Subcutaneous adipose tissue (tissue), 4 donors: ENCODE results near the gene CETP. TPM values are rescaled to one million over a fixed set of nuclear protein-coding genes. Genes with fewer than 3 reads are reported as not detected.

Experiments
- CTCF ChIP-seq: fragments of 450-650 bp; IDR thresholded peaks from one replicate; pipeline ENCODE4 v1.5.1; 2016; ENCODE audit warnings: low read depth, mild to moderate bottlenecking, control low read depth, antibody characterized with exemption, moderate library complexity
- total RNA-seq, 4 donors: library from RNA; depleted of rRNA; stranded (reverse); fragments of >200 nt; gene quantifications; one replicate each; pipeline ENCODE4 v1.1.0, GENCODE V29; 2016

Gene CETP
- total RNA-seq, 4 donors from 2014 or later: 2.4 to 14.9 TPM; not detected in 2

DNA sequence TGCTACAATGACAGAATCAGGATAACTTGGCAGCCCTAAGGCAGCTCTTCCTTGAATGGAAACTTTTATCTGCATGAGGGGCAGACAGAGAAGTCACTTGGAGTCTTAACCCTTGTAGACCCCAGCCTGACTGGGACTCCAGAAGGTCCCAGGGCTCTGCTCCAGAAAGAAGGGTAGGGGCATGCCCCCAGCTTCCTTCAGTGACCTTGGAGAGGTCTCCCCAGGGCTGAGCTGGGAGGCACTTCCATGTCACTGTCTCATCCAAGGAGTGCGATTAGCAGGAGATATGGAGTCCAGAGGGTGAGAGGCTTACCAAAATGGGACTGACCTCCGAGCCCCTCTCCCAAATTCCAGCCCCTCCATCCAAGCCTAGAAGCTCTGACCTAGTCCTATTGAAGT, 24.2 kb downstream of the CETP start:
- TF ChIP-seq CTCF: no peak

GRCh38 chr16:56986361-56986760, 24.6 kb downstream of the CETP start:
- TF ChIP-seq CTCF: no peak

GRCh38 chr16:56987692-56988091, 25.9 kb downstream of the CETP start:
- no peak for TF ChIP-seq CTCF

GRCh38 chr16:56988161-56988947, 26.6 kb downstream of the CETP start:
- no peak for TF ChIP-seq CTCF

DNA sequence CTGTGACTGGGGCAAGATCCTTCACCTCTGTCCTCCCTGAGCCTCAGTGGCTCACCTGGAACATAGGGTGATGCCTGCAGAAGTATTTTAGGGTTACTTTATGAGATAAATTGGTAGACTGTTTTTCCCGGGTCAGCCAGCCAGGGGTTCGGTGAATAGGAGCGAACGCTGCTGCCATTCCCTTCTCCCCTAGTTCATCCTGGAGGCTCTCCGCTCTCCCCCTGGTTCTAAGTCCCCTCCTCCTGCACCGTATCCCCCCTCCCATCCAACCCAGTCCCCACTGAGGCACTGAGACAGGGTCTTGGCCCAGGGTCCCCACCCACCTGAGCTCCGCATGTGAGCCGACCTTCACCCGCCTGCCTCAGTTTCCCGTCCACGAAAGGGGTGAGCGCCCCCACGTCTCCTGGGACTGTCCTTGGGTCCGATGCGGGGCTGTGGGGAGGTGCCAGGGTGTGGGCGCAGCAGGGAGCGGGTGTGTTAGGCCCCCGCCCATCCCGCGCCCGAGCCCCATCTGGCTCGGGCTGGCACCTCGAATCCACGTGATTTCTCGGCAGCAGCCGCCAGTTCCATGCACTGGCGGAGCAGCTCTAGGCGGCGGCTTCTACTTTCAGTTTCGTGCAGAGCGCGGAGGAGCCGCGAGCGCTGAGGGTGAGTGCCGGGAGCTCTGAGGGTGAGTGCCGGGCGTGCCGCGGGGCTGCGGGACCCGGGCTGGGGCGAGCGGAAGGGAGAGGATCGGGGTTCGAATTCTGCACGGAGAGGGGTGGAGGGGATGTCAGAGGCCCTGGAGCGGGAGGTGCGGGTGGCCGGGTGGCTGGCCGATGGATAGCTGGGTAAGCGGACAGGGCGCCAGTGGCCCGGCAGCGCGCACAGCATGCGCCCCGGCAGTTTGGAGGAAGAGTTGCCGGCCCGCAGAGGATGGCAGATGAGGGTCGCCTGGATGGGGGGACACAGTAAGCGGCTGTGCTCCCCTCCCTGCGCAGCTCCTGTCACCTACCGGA, 27.5 kb downstream of the CETP start, which contains the start of gene NLRC5:
TSS of gene NLRC5 (plus strand) at position 610 of the 998 bp plus-strand sequence. CDS start 31,156 bp downstream, outside the sequence.
- no peak for TF ChIP-seq CTCF

DNA sequence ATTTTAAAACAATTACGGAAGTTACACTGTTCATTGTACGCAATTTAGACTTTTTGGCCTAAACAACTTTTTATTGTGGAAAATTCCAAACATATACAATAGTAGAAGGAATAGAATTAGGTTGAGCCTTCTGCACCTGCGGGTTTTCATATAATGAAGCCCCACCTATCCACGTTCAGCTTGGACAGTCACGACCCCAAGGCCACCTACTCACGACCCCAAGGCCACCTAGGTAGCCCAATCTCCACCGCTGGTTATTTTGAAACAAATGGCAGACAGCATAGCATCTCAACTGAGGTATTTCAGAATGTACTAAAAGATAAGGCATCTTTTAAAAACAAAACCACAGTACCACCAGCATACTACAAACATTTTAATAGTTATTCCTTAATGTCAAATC, 28.2 kb downstream of the CETP start:
- TF ChIP-seq CTCF: no peak
